OCI-LY1 (cell line): Measurements from ENCODE around the gene EML1.

ENCODE experiments used
- CTCF ChIP-seq: fragments of 200-600 bp; sonication (generic), shearing (Covaris generic); IDR thresholded peaks from 2 replicates; pipeline ENCODE4 v1.5.1; 2017; ENCODE audit warnings: mild to moderate bottlenecking, antibody characterized with exemption, low read length, moderate library complexity, mixed read lengths
- EZH2 ChIP-seq: fragments of 200-600 bp; sonication (generic), shearing (Covaris generic); IDR thresholded peaks from 2 replicates; pipeline ENCODE4 v1.8.0; 2017; ENCODE audit warnings: borderline replicate concordance, mixed run types, mild to moderate bottlenecking, antibody characterized with exemption, low read length, moderate library complexity, mixed read lengths

DNA sequence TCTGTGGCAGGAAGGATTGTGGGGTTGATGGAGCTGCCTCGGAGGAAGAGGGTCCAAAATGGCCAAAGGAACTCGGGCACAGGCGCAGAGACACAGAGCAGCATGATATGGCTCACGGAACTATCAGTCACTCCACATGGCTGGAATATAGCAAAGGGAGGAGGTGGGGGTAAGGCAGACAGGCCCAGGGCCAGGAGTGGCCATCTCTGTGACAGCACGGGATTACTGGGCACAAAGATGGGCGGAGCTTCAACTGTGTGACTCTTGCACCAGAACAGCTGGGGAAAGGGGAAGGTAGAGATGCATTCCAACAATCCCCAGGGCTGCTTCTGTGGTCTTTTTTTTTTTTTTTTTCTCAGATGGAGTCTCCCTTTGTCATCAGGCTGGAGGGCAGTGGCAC is 24.8 kb upstream of the EML1 start:
- TF ChIP-seq CTCF (no peak), EZH2 (no peak)
